ENCODE measurements around the gene GPN2. TPM values are rescaled to one million over a fixed set of nuclear protein-coding genes. Genes with fewer than 3 reads are reported as not detected.

The GPN2 gene
- polyA plus RNA-seq, 3 donors, result 8.3 to 15.9 (median 9.6) TPM

DNA sequence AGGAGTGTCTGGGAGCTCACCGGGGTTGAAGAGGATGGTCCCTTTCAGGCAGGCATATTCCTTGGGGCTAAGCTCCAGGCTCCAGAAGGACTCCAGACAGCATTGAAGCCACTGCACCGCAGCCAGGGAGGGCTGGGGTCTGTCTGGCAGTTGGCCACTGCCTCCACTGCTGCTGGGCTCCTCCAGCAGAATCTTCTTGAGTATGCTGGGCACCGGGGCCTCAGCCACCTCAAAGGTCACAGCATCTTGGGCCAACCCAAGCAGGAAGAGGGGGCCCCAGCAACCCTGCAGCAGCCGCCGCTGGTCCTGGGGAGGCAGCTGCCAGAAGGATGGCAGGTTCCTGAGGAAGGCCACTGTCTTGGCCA is 23.3 kb upstream of the GPN2 start:
- intact Hi-C loops (cut with micrococcal nuclease), result no loop called here
- H3K4me2 ChIP-seq (replicated peaks; ENCODE audit: extremely low read depth, low read length, poor library complexity, severe bottlenecking), result no peak overlapping the region
- Mint-ChIP-seq H3K4me1 (no peaks in the 10 kb centered on the region), H3K4me3 (no peak overlapping the region), H3K36me3 (no peaks in the 10 kb centered on the region), H3K27me3 (ENCODE audit: low read depth in 3 of 3) (peaks cover 2 to 3% (median 2%) of the 10 kb centered on the region in 3 donors), H3K9me3 (no peaks in the 10 kb centered on the region), H3K27ac (no peak overlapping the region)
- no peaks in the 10 kb centered on the region for H3K4me1 ChIP-seq (ENCODE audit: control insufficient read depth in 1 of 2, insufficient read depth in 2 of 2, low read length in 2 of 2)
- H4K20me1 ChIP-seq (ENCODE audit: insufficient read depth, low read length), result no peaks in the 10 kb centered on the region
- H2AFZ ChIP-seq (ENCODE audit: insufficient read depth, low read depth, low read length, poor library complexity, severe bottlenecking), result no peak overlapping the region
- DNase-seq, result no peak
- no peaks in the 10 kb centered on the region for H3K9me3 ChIP-seq (replicated peaks in 1 of 2; ENCODE audit: control insufficient read depth in 1 of 2, insufficient read depth in 1 of 2, low read length in 2 of 2)
- no peaks in the 10 kb centered on the region for H3K27me3 ChIP-seq (ENCODE audit: control insufficient read depth in 2 of 2, insufficient read depth in 2 of 2, low read length in 2 of 2)
- no peak overlapping the region for H3K27ac ChIP-seq (ENCODE audit: low read depth in 1 of 2, low read length in 2 of 2)
- TF ChIP-seq, protein P1, sequence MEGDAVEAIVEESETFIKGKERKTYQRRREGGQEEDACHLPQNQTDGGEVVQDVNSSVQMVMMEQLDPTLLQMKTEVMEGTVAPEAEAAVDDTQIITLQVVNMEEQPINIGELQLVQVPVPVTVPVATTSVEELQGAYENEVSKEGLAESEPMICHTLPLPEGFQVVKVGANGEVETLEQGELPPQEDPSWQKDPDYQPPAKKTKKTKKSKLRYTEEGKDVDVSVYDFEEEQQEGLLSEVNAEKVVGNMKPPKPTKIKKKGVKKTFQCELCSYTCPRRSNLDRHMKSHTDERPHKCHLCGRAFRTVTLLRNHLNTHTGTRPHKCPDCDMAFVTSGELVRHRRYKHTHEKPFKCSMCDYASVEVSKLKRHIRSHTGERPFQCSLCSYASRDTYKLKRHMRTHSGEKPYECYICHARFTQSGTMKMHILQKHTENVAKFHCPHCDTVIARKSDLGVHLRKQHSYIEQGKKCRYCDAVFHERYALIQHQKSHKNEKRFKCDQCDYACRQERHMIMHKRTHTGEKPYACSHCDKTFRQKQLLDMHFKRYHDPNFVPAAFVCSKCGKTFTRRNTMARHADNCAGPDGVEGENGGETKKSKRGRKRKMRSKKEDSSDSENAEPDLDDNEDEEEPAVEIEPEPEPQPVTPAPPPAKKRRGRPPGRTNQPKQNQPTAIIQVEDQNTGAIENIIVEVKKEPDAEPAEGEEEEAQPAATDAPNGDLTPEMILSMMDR (IDR thresholded peaks at IDR 0.05), result no peak
- H3K9ac ChIP-seq (ENCODE audit: insufficient read depth, low read length, poor library complexity, severe bottlenecking), result no peak overlapping the region
- H3K36me3 ChIP-seq (replicated peaks in 1 of 2; ENCODE audit: control insufficient read depth in 1 of 2, insufficient read depth in 2 of 2, low read length in 2 of 2), result no peaks in the 10 kb centered on the region
- no peaks in the 10 kb centered on the region for H3K79me2 ChIP-seq (ENCODE audit: insufficient read depth, low read length)
- no peak overlapping the region for H3K4me3 ChIP-seq (replicated peaks in 1 of 3; ENCODE audit: low read depth in 2 of 3, low read length in 3 of 3)
- 81% methylated on average over 5 of the region's 5 CpGs for WGBS (ENCODE audit: insufficient coverage)

DNA sequence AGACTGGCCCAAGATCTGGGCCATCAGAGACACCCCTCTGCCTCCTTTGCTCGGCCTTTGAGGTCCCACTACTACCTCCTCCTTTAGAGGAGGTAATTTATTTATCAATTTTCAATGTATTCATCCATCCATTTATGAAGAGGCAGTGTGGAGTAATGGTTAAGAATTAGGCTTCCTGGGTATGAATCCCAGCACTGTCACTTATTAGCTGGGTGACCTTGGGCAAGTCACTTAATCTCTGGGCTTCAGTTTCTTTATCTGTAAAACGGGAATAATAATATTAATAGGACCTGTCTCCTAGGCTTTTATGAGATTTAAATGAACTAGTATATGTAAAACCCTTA is 22.0 kb upstream of the GPN2 start:
- intact Hi-C loops (cut with micrococcal nuclease), result no loop called here
- H3K9ac ChIP-seq (ENCODE audit: insufficient read depth, low read length, poor library complexity, severe bottlenecking), result no peak overlapping the region

More for the DNA sequence above, 22.0 kb upstream of the GPN2 start:
- Mint-ChIP-seq H3K27me3 (ENCODE audit: low read depth in 3 of 3) (peaks cover 2 to 4% (median 2%) of the 10 kb centered on the region in 3 donors), H3K4me1 (no peaks in the 10 kb centered on the region), H3K36me3 (no peaks in the 10 kb centered on the region), H3K4me3 (no peak overlapping the region), H3K27ac (no peak overlapping the region), H3K9me3 (no peaks in the 10 kb centered on the region)
- no peak overlapping the region for H3K4me2 ChIP-seq (replicated peaks; ENCODE audit: extremely low read depth, low read length, poor library complexity, severe bottlenecking)
- DNase-seq, result no peak
- no peaks in the 10 kb centered on the region for H3K79me2 ChIP-seq (ENCODE audit: insufficient read depth, low read length)
- H3K27me3 ChIP-seq (ENCODE audit: control insufficient read depth in 2 of 2, insufficient read depth in 2 of 2, low read length in 2 of 2), result no peaks in the 10 kb centered on the region
- no peaks in the 10 kb centered on the region for H3K36me3 ChIP-seq (replicated peaks in 1 of 2; ENCODE audit: control insufficient read depth in 1 of 2, insufficient read depth in 2 of 2, low read length in 2 of 2)
- no peak overlapping the region for H3K4me3 ChIP-seq (replicated peaks in 1 of 3; ENCODE audit: low read depth in 2 of 3, low read length in 3 of 3)
- H3K4me1 ChIP-seq (ENCODE audit: control insufficient read depth in 1 of 2, insufficient read depth in 2 of 2, low read length in 2 of 2), result no peaks in the 10 kb centered on the region
- no peaks in the 10 kb centered on the region for H3K9me3 ChIP-seq (replicated peaks in 1 of 2; ENCODE audit: control insufficient read depth in 1 of 2, insufficient read depth in 1 of 2, low read length in 2 of 2)
- no peak overlapping the region for H2AFZ ChIP-seq (ENCODE audit: insufficient read depth, low read depth, low read length, poor library complexity, severe bottlenecking)
- no CpG with 5 or more reads among the region's 2 CpGs for whole genome bisulfite sequencing (ENCODE audit: insufficient coverage)
- no peak overlapping the region for H3K27ac ChIP-seq (ENCODE audit: low read depth in 1 of 2, low read length in 2 of 2)
- H4K20me1 ChIP-seq (ENCODE audit: insufficient read depth, low read length), result no peaks in the 10 kb centered on the region
- TF ChIP-seq, protein P1 (IDR thresholded peaks at IDR 0.05), result no peak
